ENCODE data around the gene PNPLA7.

GRCh38 chr9:137459152-137459600 lies 91.0 kb downstream of the PNPLA7 start, which contains the start of gene NSMF:
- TF ChIP-seq CTCF (IDR thresholded peaks at IDR 0.05), result no peak
- TF ChIP-seq POLR2A (IDR thresholded peaks at IDR 0.05), result peak; percentile 59 to 85

All from thyroid gland (tissue), 4 donors.